Parathyroid adenoma (tissue), 2 donors: ENCODE measurements around the gene FOXJ1.

ENCODE experiments used
- H2AFZ ChIP-seq: fragments of 300-600 bp; sonication (generic); one replicate; pipeline ENCODE4 v1.7.0; 2017; ENCODE audit warnings: antibody characterized with exemption, mild to moderate bottlenecking
- H3K27ac ChIP-seq: fragments of 300-600 bp; sonication (generic); one replicate; pipeline ENCODE4 v1.7.0; 2017
- H3K27me3 ChIP-seq: fragments of 300-600 bp; sonication (generic); one replicate; pipeline ENCODE4 v1.7.0; 2017; ENCODE audit warnings: low read length; ENCODE audit not compliant: control insufficient read depth, insufficient read depth
- H3K36me3 ChIP-seq: fragments of 300-600 bp; sonication (generic); one replicate; pipeline ENCODE4 v1.7.0; 2017; ENCODE audit warnings: low read length; ENCODE audit not compliant: control insufficient read depth, insufficient read depth
- H3K4me1 ChIP-seq: fragments of 300-600 bp; sonication (generic); one replicate; pipeline ENCODE4 v1.7.0; 2017; ENCODE audit warnings: control low read depth
- H3K4me2 ChIP-seq: fragments of 300-600 bp; sonication (generic); one replicate; pipeline ENCODE4 v1.7.0; 2017; ENCODE audit warnings: low read length
- H3K4me3 ChIP-seq: fragments of 300-600 bp; sonication (generic); one replicate; pipeline ENCODE4 v1.7.0; 2017; ENCODE audit warnings: low read depth, low read length
- H3K79me2 ChIP-seq: fragments of 300-600 bp; sonication (generic); one replicate; pipeline ENCODE4 v1.7.0; 2017; ENCODE audit warnings: control low read depth
- H3K9ac ChIP-seq: fragments of 300-600 bp; sonication (generic); one replicate; pipeline ENCODE4 v1.7.0; 2017; ENCODE audit warnings: mild to moderate bottlenecking
- H3K9me3 ChIP-seq: fragments of 300-600 bp; sonication (generic); one replicate; pipeline ENCODE4 v1.7.0; 2017; ENCODE audit warnings: low read length; ENCODE audit not compliant: control insufficient read depth
- TF ChIP-seq, protein P1 (sequence below): fragments of 300-600 bp; sonication (generic); IDR thresholded peaks from one replicate; pipeline ENCODE4 v1.7.0; 2017; ENCODE audit warnings: antibody characterized with exemption, mild to moderate bottlenecking
- donor health status: primary hyperparathyroidism.

Gene FOXJ1

DNA sequence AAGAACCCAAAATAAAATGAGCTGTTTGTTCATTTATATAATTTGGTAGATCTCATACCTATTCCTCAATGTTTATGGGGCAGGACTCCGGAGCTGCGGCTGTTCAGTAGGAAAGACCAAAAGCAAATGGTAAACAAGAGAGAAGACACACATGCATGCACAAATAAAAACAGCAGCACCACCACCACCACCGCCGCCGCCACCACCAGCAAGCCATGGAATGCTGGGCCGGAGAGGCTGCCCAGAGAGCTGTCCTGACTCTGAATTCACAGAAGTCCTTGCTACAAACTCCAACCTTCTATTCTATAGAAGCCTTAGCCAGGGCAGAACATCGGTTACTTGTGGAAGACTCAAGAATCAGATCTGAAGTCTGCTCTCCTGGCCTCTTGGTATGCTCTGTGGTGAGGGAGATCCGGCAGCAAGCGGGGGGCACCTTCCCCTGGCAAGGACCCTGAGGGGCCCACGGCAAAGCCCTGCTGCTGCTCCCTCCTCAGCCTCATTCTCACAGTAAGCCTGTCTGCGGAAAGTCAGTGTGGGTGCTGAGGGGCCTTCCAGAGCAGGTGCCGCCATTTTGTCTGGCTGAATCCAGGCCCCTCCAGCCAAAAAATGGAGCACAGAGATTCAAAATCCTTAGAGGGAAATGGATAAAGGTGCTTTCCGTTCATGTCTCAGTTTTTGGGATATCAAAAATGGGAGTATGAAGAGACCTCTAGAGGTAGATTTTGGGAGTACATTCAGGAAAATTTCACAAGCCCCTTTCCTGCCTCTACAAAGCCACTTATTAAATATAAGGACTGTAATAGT is 6.4 kb upstream of the FOXJ1 start:
- TF ChIP-seq, protein P1, sequence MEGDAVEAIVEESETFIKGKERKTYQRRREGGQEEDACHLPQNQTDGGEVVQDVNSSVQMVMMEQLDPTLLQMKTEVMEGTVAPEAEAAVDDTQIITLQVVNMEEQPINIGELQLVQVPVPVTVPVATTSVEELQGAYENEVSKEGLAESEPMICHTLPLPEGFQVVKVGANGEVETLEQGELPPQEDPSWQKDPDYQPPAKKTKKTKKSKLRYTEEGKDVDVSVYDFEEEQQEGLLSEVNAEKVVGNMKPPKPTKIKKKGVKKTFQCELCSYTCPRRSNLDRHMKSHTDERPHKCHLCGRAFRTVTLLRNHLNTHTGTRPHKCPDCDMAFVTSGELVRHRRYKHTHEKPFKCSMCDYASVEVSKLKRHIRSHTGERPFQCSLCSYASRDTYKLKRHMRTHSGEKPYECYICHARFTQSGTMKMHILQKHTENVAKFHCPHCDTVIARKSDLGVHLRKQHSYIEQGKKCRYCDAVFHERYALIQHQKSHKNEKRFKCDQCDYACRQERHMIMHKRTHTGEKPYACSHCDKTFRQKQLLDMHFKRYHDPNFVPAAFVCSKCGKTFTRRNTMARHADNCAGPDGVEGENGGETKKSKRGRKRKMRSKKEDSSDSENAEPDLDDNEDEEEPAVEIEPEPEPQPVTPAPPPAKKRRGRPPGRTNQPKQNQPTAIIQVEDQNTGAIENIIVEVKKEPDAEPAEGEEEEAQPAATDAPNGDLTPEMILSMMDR: peak; percentile 42
- no peaks in the 10 kb centered on the region for H3K36me3 ChIP-seq
- no peaks in the 10 kb centered on the region for H3K79me2 ChIP-seq
- H3K4me1 ChIP-seq: no peaks in the 10 kb centered on the region
- no peaks in the 10 kb centered on the region for H3K9me3 ChIP-seq
- H3K27me3 ChIP-seq: no peaks in the 10 kb centered on the region
- no peak overlapping the region for H3K4me3 ChIP-seq
- H3K9ac ChIP-seq: no peak overlapping the region
- no peak overlapping the region for H3K4me2 ChIP-seq
- no peak overlapping the region for H2AFZ ChIP-seq
- no peak overlapping the region for H3K27ac ChIP-seq

DNA sequence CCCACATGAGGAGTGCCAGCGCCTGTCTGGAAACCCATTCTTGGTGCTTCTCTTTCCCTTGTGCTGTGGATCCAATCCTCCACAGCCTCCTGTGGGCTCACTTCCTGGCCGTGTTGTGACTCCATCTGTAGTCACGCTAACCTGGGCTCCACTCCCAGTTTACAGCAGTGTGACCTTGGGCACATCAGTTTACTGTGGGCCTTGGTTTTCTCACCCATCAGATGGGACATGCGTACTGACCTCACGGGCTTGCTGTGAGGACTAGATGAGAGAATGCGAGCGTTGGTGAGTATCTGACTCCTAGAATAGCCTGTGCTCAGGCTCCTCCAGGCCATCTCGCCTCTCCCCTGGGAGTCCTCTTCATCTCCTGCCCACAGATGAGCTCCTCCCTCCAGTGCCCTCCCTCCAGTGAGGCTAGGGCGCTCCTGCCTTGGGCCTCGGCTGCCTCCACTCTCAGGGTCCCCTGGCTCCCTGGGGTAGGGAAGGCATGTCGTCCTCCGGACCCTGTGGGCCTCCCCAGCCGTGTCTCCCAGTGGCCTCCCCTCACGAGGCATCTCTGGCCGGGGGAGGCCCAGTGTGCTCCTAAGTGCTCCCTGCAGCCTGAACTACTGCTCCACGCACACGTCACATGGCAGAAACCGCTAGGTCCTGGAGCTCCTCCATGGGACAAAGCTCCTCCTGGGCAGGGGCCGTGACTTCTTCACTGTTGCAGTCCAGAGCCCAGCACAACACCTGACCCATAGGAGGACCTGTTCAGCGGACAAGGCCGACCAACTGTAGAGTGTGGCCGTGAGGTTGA is 5.2 kb upstream of the FOXJ1 start:
- Histone ChIP-seq H3K4me2 (no peak overlapping the region), H3K9me3 (no peaks in the 10 kb centered on the region), H3K36me3 (no peaks in the 10 kb centered on the region), H2AFZ (no peak overlapping the region), H3K4me1 (peaks cover 3% of the 10 kb centered on the region), H3K9ac (no peak overlapping the region), H3K79me2 (no peaks in the 10 kb centered on the region), H3K4me3 (no peak overlapping the region), H3K27me3 (no peaks in the 10 kb centered on the region), H3K27ac (no peak overlapping the region)
- TF ChIP-seq, protein P1: no peak

DNA sequence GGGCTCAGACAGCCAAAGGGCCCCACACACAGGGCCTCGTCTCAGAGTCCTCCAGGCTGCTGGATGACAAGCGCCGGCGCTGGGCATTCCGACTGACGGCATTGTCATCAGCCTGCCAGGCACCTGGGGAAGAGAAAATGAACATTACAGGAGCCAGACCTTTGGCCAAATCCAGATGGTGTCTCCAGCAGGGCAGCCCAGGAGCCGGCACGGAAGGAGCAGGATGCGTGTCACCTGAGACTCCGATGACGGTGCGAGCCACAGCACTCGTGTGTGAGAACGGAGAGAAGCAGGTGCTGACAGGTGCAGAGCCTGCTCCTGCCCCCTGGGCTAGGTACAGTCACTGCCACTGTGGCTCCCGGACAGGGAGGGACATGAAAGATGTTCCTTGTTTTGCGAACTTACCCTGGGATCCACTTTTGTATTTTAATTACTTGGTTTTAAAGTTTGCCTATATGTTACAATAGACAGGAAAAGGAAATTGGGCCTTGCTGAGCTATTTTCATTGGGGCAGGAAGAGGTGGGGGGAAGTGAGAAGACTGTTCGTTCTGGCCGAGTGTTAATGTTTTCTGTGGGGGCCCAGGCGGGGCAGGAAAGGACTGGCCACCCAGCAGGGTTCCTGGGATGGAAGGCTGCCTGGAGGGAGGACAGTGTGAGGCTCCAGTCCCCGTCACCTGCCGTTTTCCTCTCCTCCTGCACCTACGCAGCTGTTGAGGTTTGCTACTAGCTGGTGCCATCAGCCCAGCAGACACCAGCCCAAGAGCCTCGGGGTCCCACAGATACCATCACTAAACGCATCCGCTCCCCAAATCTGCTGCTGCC is 4.4 kb upstream of the FOXJ1 start:
- H2AFZ ChIP-seq: no peak overlapping the region
- peaks cover 6% of the 10 kb centered on the region for H3K4me1 ChIP-seq
- peaks cover 3% of the 10 kb centered on the region for H3K27me3 ChIP-seq
- no peaks in the 10 kb centered on the region for H3K79me2 ChIP-seq
- no peak overlapping the region for H3K9ac ChIP-seq
- no peak overlapping the region for H3K4me2 ChIP-seq
- H3K9me3 ChIP-seq: no peaks in the 10 kb centered on the region
- H3K4me3 ChIP-seq: no peak overlapping the region
- H3K36me3 ChIP-seq: no peaks in the 10 kb centered on the region
- TF ChIP-seq, protein P1: no peak
- H3K27ac ChIP-seq: no peak overlapping the region

DNA sequence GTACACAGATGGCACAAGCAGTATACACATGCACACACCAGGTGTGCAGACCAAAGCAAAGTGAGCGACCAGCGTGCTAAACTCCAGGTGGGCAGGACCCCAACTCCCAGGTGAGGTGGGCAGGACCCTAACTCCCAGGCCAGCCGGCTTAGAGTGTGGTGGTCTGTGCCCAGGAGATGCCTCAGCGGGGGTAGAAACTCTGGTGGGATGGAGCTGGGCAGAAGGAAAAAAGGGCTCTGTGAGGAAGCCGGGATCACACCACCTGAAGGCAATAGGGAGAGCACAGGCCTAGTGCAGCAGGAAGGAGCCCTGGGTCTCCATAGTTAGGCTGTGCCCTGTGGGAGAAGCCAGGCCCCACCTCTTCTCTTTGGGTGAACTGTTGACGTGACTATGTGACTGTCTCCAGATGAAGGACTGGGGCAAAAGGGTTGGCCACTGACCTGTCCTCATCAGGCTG is 1.6 kb upstream of the FOXJ1 start:
- H3K79me2 ChIP-seq: no peaks in the 10 kb centered on the region
- no peaks in the 10 kb centered on the region for H3K36me3 ChIP-seq
- H3K9ac ChIP-seq: no peak overlapping the region
- H2AFZ ChIP-seq: no peak overlapping the region
- TF ChIP-seq, protein P1: no peak
- peaks cover 9% of the 10 kb centered on the region for H3K27me3 ChIP-seq
- H3K4me2 ChIP-seq: no peak overlapping the region
- H3K9me3 ChIP-seq: no peaks in the 10 kb centered on the region
- peaks cover 6% of the 10 kb centered on the region for H3K4me1 ChIP-seq
- H3K27ac ChIP-seq: no peak overlapping the region
- no peak overlapping the region for H3K4me3 ChIP-seq
